Activated naive CD4-positive, alpha-beta T cell treated with anti-CD3 and anti-CD28 coated beads, Interleukin-2, amount 50 U/mL, for 72 hours (primary cell): Measurements from ENCODE around the gene CPNE2. TPM values are rescaled to one million over a fixed set of nuclear protein-coding genes. Genes with fewer than 3 reads are reported as not detected.

Experiments
- ATAC-seq, 2 donors: fragments of 150-1000 bp; cut with Tn5 transposase; 2 replicates each; pipeline ENCODE4 v1.10.0; 2021; ENCODE audit warnings: mild to moderate bottlenecking in 2 of 2, moderate library complexity in 2 of 2
- DNase-seq, 2 donors: peaks; one replicate each; pipeline ENCODE4 v3.0.0; 2021 to 2022; ENCODE audit warnings: low spot score in 2 of 2
- H3K27ac Mint-ChIP-seq, 2 donors: one replicate each; pipeline ENCODE4 v1.8.0; 2022; ENCODE audit warnings: mild to moderate bottlenecking in 2 of 2, mixed read lengths in 2 of 2
- H3K36me3 Mint-ChIP-seq, 2 donors: one replicate each; pipeline ENCODE4 v1.8.0; 2022; ENCODE audit warnings: mixed read lengths in 2 of 2
- H3K9me3 Mint-ChIP-seq, 2 donors: one replicate each; pipeline ENCODE4 v1.8.0; 2022; ENCODE audit warnings: mixed read lengths in 2 of 2
- total RNA-seq, 2 donors: library from RNA; stranded (reverse); gene quantifications; one replicate each; pipeline ENCODE4 v1.2.3, GENCODE V29; 2022

CPNE2 gene
- total RNA-seq: 10 to 100 TPM in 1 of 2 donors, 1 to 10 TPM in 1; 5.1 to 11.5 TPM

- peak; percentile 67 to 82 for ATAC-seq
- H3K36me3 Mint-ChIP-seq: no peaks in the 10 kb centered on the region
- peak in 1 of 2 donors; percentile 33 for DNase-seq
- peak within 1 kb of the TSS in 1 of 2 donors; percentile 44 for H3K27ac Mint-ChIP-seq
- H3K9me3 Mint-ChIP-seq: no peaks in the 10 kb centered on the region
Observed at GRCh38 chr16:57091975-57092785, at the start of gene CPNE2. CPNE2 (plus strand) TSS chr16:57092583; CDS start chr16:57110743, 18,160 bp downstream.

GRCh38 chr16:57043248-57043647, 49.1 kb upstream of the CPNE2 start:
- ATAC-seq (no peak), DNase-seq (no peak)
- Mint-ChIP-seq H3K9me3 (no peaks in the 10 kb centered on the region), H3K27ac (peak overlapping the region; percentile 99), H3K36me3 (peaks cover 39 to 59% of the 10 kb centered on the region in 2 donors)

- H3K9me3 Mint-ChIP-seq: no peaks in the 10 kb centered on the region
Observed at GRCh38 chr16:57044931-57045693, 47.3 kb upstream of the CPNE2 start.

GRCh38 chr16:57045694-57046381, 46.5 kb upstream of the CPNE2 start:
- ATAC-seq: no peak
- DNase-seq: no peak
- Mint-ChIP-seq H3K27ac (peak overlapping the region; percentile 84 to 89), H3K36me3 (peaks cover 34 to 50% of the 10 kb centered on the region in 2 donors), H3K9me3 (no peaks in the 10 kb centered on the region)

More at GRCh38 chr16:57044931-57045693, 47.3 kb upstream of the CPNE2 start:
- H3K36me3 Mint-ChIP-seq: peaks cover 35 to 54% of the 10 kb centered on the region in 2 donors
- DNase-seq (no peak), ATAC-seq (no peak)
- peak overlapping the region; percentile 84 to 89 for H3K27ac Mint-ChIP-seq

GRCh38 chr16:57048095-57048494, 44.3 kb upstream of the CPNE2 start:
- peak overlapping the region; percentile 80 to 84 for H3K27ac Mint-ChIP-seq
- no peak for ATAC-seq
- no peak for DNase-seq
- H3K9me3 Mint-ChIP-seq: no peaks in the 10 kb centered on the region
- peaks cover 28 to 46% of the 10 kb centered on the region in 2 donors for H3K36me3 Mint-ChIP-seq

GRCh38 chr16:57049678-57050077, 42.7 kb upstream of the CPNE2 start:
- H3K36me3 Mint-ChIP-seq: peaks cover 30 to 40% of the 10 kb centered on the region in 2 donors
- DNase-seq (no peak), ATAC-seq (peak; percentile 53 to 77)

GRCh38 chr16:57051696-57052228, 40.6 kb upstream of the CPNE2 start:
- H3K27ac Mint-ChIP-seq: peak overlapping the region; percentile 77 to 88
- peak in 1 of 2 donors; percentile 41 for ATAC-seq
- no peak for DNase-seq
- no peaks in the 10 kb centered on the region for H3K9me3 Mint-ChIP-seq
- peaks cover 20 to 32% of the 10 kb centered on the region in 2 donors for H3K36me3 Mint-ChIP-seq

More at GRCh38 chr16:57049678-57050077, 42.7 kb upstream of the CPNE2 start:
- peak overlapping the region; percentile 77 for H3K27ac Mint-ChIP-seq
- no peaks in the 10 kb centered on the region for H3K9me3 Mint-ChIP-seq

- ATAC-seq (no peak), DNase-seq (no peak)
- no peaks in the 10 kb centered on the region for H3K9me3 Mint-ChIP-seq
- peak overlapping the region; percentile 77 to 80 for H3K27ac Mint-ChIP-seq
- peaks cover 21 to 30% of the 10 kb centered on the region in 2 donors for H3K36me3 Mint-ChIP-seq
Observed at GRCh38 chr16:57053206-57053605, 39.2 kb upstream of the CPNE2 start.

- Mint-ChIP-seq H3K36me3 (peaks cover 16 to 20% of the 10 kb centered on the region in 2 donors), H3K27ac (peak overlapping the region in 1 of 2 donors; percentile 77), H3K9me3 (no peaks in the 10 kb centered on the region)
- ATAC-seq (no peak), DNase-seq (no peak)
Observed at GRCh38 chr16:57054338-57054737, 38.0 kb upstream of the CPNE2 start.

- DNase-seq (no peak), ATAC-seq (no peak)
- peak overlapping the region; percentile 46 to 77 for H3K27ac Mint-ChIP-seq
- peaks cover 16 to 20% of the 10 kb centered on the region in 2 donors for H3K36me3 Mint-ChIP-seq
- H3K9me3 Mint-ChIP-seq: no peaks in the 10 kb centered on the region
Observed at GRCh38 chr16:57054771-57055170, 37.6 kb upstream of the CPNE2 start.

- H3K27ac Mint-ChIP-seq: peak overlapping the region in 1 of 2 donors; percentile 14
- no peaks in the 10 kb centered on the region for H3K9me3 Mint-ChIP-seq
- ATAC-seq: no peak
- no peak for DNase-seq
- peaks cover 20% of the 10 kb centered on the region in 2 donors for H3K36me3 Mint-ChIP-seq
Observed at GRCh38 chr16:57055671-57056070, 36.7 kb upstream of the CPNE2 start.

GRCh38 chr16:57058291-57058861, 34.0 kb upstream of the CPNE2 start:
- Mint-ChIP-seq H3K27ac (peak overlapping the region; percentile 67 to 87), H3K9me3 (no peaks in the 10 kb centered on the region), H3K36me3 (peaks cover 14 to 20% of the 10 kb centered on the region in 2 donors)
- no peak for DNase-seq
- no peak for ATAC-seq

GRCh38 chr16:57060323-57061083, 31.9 kb upstream of the CPNE2 start:
- Mint-ChIP-seq H3K36me3 (peaks cover 9 to 12% of the 10 kb centered on the region in 2 donors), H3K27ac (peak overlapping the region; percentile 67 to 87)
- peak in 1 of 2 donors; percentile 13 for ATAC-seq

GRCh38 chr16:57061084-57061905, 31.1 kb upstream of the CPNE2 start:
- H3K9me3 Mint-ChIP-seq: no peaks in the 10 kb centered on the region
- peaks cover 9 to 12% of the 10 kb centered on the region in 2 donors for H3K36me3 Mint-ChIP-seq
- DNase-seq: no peak
- peak overlapping the region; percentile 67 to 90 for H3K27ac Mint-ChIP-seq
- ATAC-seq: peak; percentile 14

More at GRCh38 chr16:57060323-57061083, 31.9 kb upstream of the CPNE2 start:
- H3K9me3 Mint-ChIP-seq: no peaks in the 10 kb centered on the region
- DNase-seq: no peak
